HepG2 (cell line): ENCODE measurements around the gene AUP1. TPM values are rescaled to one million over a fixed set of nuclear protein-coding genes. Genes with fewer than 3 reads are reported as not detected.
A peak's percentile ranks its signal among the peaks of the same experiment; 100 is the strongest.

Source experiments
- AFF4 ChIP-seq: sonication (generic); formaldehyde crosslinking; IDR thresholded peaks from 2 replicates; pipeline ENCODE4 v1.4.0; 2020; ENCODE audit warnings: missing genetic modification reagents
- ATF1 ChIP-seq: IDR thresholded peaks from 2 replicates; pipeline ENCODE4 v1.6.1; 2016; ENCODE audit warnings: mild to moderate bottlenecking, control low read depth
- CBX1 ChIP-seq: IDR thresholded peaks from one replicate; pipeline ENCODE4 v1.6.1; 2016; ENCODE audit warnings: antibody characterized with exemption, low read depth
- FOXK1 ChIP-seq: sonication (generic); formaldehyde crosslinking; IDR thresholded peaks from 2 replicates; pipeline ENCODE4 v1.4.0; 2020; ENCODE audit warnings: low read depth, missing genetic modification reagents, borderline replicate concordance
- GMEB2 ChIP-seq: IDR thresholded peaks from 2 replicates; pipeline ENCODE4 v1.6.1; 2016; ENCODE audit warnings: missing biosample characterization, missing genetic modification reagents, low read depth
- HNF1B ChIP-seq: sonication (generic); formaldehyde crosslinking; IDR thresholded peaks from 2 replicates; pipeline ENCODE4 v1.5.1; 2020; ENCODE audit warnings: mild to moderate bottlenecking, moderate library complexity, missing genetic modification reagents
- HOXD1 ChIP-seq: sonication (generic); formaldehyde crosslinking; IDR thresholded peaks from 2 replicates; pipeline ENCODE4 v1.5.0; 2020; ENCODE audit warnings: missing genetic modification reagents
- MEF2D ChIP-seq: sonication (generic); formaldehyde crosslinking; IDR thresholded peaks from 2 replicates; pipeline ENCODE4 v1.5.1; 2020; ENCODE audit warnings: mild to moderate bottlenecking, missing genetic modification reagents
- MXD4 ChIP-seq: IDR thresholded peaks from 2 replicates; pipeline ENCODE4 v1.6.1; 2016; ENCODE audit warnings: mild to moderate bottlenecking, missing biosample characterization, missing genetic modification reagents
- NR3C1 ChIP-seq: sonication (generic); formaldehyde crosslinking; IDR thresholded peaks from 2 replicates; pipeline ENCODE4 v1.4.0; 2020; ENCODE audit warnings: missing genetic modification reagents
- SALL2 ChIP-seq: sonication (generic); formaldehyde crosslinking; IDR thresholded peaks from 2 replicates; pipeline ENCODE4 v1.8.1; 2023; ENCODE audit warnings: mild to moderate bottlenecking, missing genetic modification reagents, inconsistent platforms
- ZBTB49 ChIP-seq: sonication (generic); formaldehyde crosslinking; IDR thresholded peaks from 2 replicates; pipeline ENCODE4 v1.4.0; 2020; ENCODE audit warnings: missing genetic modification reagents, borderline replicate concordance
- ZFP90 ChIP-seq: sonication (generic); formaldehyde crosslinking; IDR thresholded peaks from 2 replicates; pipeline ENCODE4 v1.8.0; 2022; ENCODE audit warnings: missing genetic modification reagents, mild to moderate bottlenecking, inconsistent platforms, borderline replicate concordance
- ZMYM4 ChIP-seq: sonication (generic); formaldehyde crosslinking; IDR thresholded peaks from 2 replicates; pipeline ENCODE4 v1.8.1; 2023; ENCODE audit warnings: mild to moderate bottlenecking, missing genetic modification reagents
- ZNF160 ChIP-seq: sonication (generic); formaldehyde crosslinking; IDR thresholded peaks from 2 replicates; pipeline ENCODE4 v1.8.0; 2022; ENCODE audit warnings: mild to moderate bottlenecking, inconsistent platforms, missing genetic modification reagents
- ZNF616 ChIP-seq: sonication (generic); formaldehyde crosslinking; IDR thresholded peaks from 2 replicates; pipeline ENCODE4 v1.5.0; 2020; ENCODE audit warnings: low read depth, mild to moderate bottlenecking, missing genetic modification reagents
- ZNF720 ChIP-seq: sonication (generic); formaldehyde crosslinking; IDR thresholded peaks from 2 replicates; pipeline ENCODE4 v1.4.0; 2020; ENCODE audit warnings: missing genetic modification reagents
- ZSCAN12 ChIP-seq: sonication (generic); formaldehyde crosslinking; IDR thresholded peaks from 2 replicates; pipeline ENCODE4 v1.9.0; 2021; ENCODE audit warnings: mild to moderate bottlenecking, missing genetic modification reagents
- ZSCAN29 ChIP-seq: sonication (generic); formaldehyde crosslinking; conservative IDR thresholded peaks from 2 replicates; pipeline ENCODE4 v1.4.0; 2020; ENCODE audit warnings: mild to moderate bottlenecking, missing genetic modification reagents
- ZSCAN31 ChIP-seq: sonication (generic); formaldehyde crosslinking; IDR thresholded peaks from 2 replicates; pipeline ENCODE4 v1.5.0; 2020; ENCODE audit warnings: low read depth, mild to moderate bottlenecking, missing genetic modification reagents
- polyA plus RNA-seq, 8 experiments: library from polyadenylated mRNA; depleted of rRNA in 3 of 8; stranded (reverse) in 7 of 8; unstranded in 1 of 8; fragments of >200 nt; fragmentation: Illumina TruSeq in 4 of 8; extraction: Trizol in 4 of 8; gene quantifications; 2 replicates each; pipeline versions ENCODE4 v1.2.1 to v1.2.3, GENCODE V29; 2011 to 2016; ENCODE audit warnings: low read depth in 4 of 8, missing spikeins in 1 of 8, mixed read lengths in 1 of 8; ENCODE audit not compliant: insufficient read depth in 1 of 8
- total RNA-seq, 5 experiments: library from RNA; depleted of rRNA; stranded (reverse); fragments of >200 nt; fragmentation: Illumina TruSeq; extraction: Trizol; gene quantifications; 2 replicates each; pipeline ENCODE4 v1.2.3, GENCODE V29; 2016; ENCODE audit warnings: low read depth in 1 of 5

The AUP1 gene
- total and polyA plus RNA-seq, 2 of the 13 experiments (the other 11 are each of a cell fraction or from before 2014, with no cell fraction given), result 174 to 267 TPM

GRCh38 chr2:74529357-74530238, at the start of gene AUP1, which contains the start of gene HTRA2 (continued):
- TF ChIP-seq ZSCAN12 (CRISPR knock-in tag) (0 out of 2 replicates have a peak, but pooled peaks have one; percentile 71), GMEB2 (CRISPR knock-in tag) (peak; percentile 76; the same call in 1 of the 2 replicates), ZMYM4 (CRISPR knock-in tag) (peak; percentile 34; the same call in 1 of the 2 replicates), ATF1 (CRISPR knock-in tag) (peak; percentile 80; the same call in 1 of the 2 replicates), ZNF720 (CRISPR knock-in tag) (no peak), ZSCAN29 (CRISPR knock-in tag) (peak; percentile 79; the same call in 1 of the 2 replicates), HOXD1 (CRISPR knock-in tag) (no peak; the same call in 1 of the 2 replicates), ZFP90 (CRISPR knock-in tag) (peak; percentile 95), NR3C1 (CRISPR knock-in tag) (no peak), AFF4 (CRISPR knock-in tag) (no peak), ZSCAN31 (peak; percentile 87; the same call in 1 of the 2 replicates), ZNF160 (peak; percentile 18; the same call in 1 of the 2 replicates), SALL2 (CRISPR knock-in tag) (peak; percentile 71), ZNF616 (CRISPR knock-in tag) (0 out of 2 replicates have a peak, but pooled peaks have one; percentile 11), HNF1B (peak; percentile 98), CBX1 (peak; percentile 16), FOXK1 (CRISPR knock-in tag) (peak; percentile 76), ZBTB49 (CRISPR knock-in tag) (no peak), MEF2D (peak; percentile 45; the same call in 1 of the 2 replicates), MXD4 (peak; percentile 53; the same call in 1 of the 2 replicates)
